Thyroid gland (tissue), 4 donors: ENCODE data around the gene MARCO. TPM values are rescaled to one million over a fixed set of nuclear protein-coding genes. Genes with fewer than 3 reads are reported as not detected.

ENCODE experiments used
- DNase-seq, 2 donors: peaks; one replicate each; pipeline ENCODE4 v3.0.0-alpha.2; 2019
- H3K27ac ChIP-seq, 3 donors: fragments of 200-600 bp; sonication (generic); 1 replicate in 2 of 3; 2 replicates in 1 of 3; pipeline ENCODE4 v1.5.1; 2016 to 2019; ENCODE audit warnings: mild to moderate bottlenecking in 1 of 3, moderate library complexity in 1 of 3
- H3K27me3 ChIP-seq: fragments of 200-600 bp; sonication (generic); one replicate; pipeline ENCODE4 v1.5.1; 2019
- H3K36me3 ChIP-seq, 2 donors: fragments of 200-600 bp; sonication (generic); one replicate each; pipeline ENCODE4 v1.5.1; 2016 to 2019
- H3K4me1 ChIP-seq, 2 donors: fragments of 200-600 bp; sonication (generic); one replicate each; pipeline ENCODE4 v1.5.1; 2017 to 2019
- H3K4me3 ChIP-seq, 3 donors: fragments of 200-600 bp; sonication (generic); replicated peaks in 1 of 3; 1 replicate in 2 of 3; 2 replicates in 1 of 3; pipeline ENCODE4 v1.5.1; 2016; ENCODE audit warnings: mild to moderate bottlenecking in 1 of 3
- H3K9me3 ChIP-seq: fragments of 200-600 bp; sonication (generic); one replicate; pipeline ENCODE4 v1.5.1; 2017
- POLR2A ChIP-seq, 2 donors: fragments of 450-650 bp; IDR thresholded peaks; one replicate each; pipeline ENCODE4 v1.6.1; 2017; ENCODE audit warnings: antibody characterized with exemption in 2 of 2, mild to moderate bottlenecking in 2 of 2, moderate library complexity in 1 of 2
- WGBS, 2 donors: methylation state at CpG; one replicate each; pipeline ENCODE4 v1.1.5; 2017; 5-methylcytosine and 5-hydroxymethylcytosine counted together
- intact Hi-C: fragments of 100-400 bp; cut with DNase I; formaldehyde crosslinking; loops from one replicate; pipeline ENCODE4 v1.15.1; 2023
- total RNA-seq, 4 donors: library from RNA; depleted of rRNA; stranded (reverse); fragments of >200 nt; gene quantifications; one replicate each; pipeline ENCODE4 v1.2.3, GENCODE V29; 2016
- TF ChIP-seq, protein P1 (sequence below), 6 experiments: fragments of 200-600 bp in 3 of 6; fragments of 450-650 bp in 3 of 6; sonication (generic) in 3 of 6; IDR thresholded peaks; one replicate each; pipeline ENCODE4 v1.5.1; 2016 to 2019; ENCODE audit warnings: antibody characterized with exemption in 6 of 6, mild to moderate bottlenecking in 2 of 6, inconsistent platforms in 1 of 6, moderate library complexity in 1 of 6

The MARCO gene
- total RNA-seq, 4 donors from 2014 or later, result 1.1 to 11.0 (median 3.0) TPM

- no peaks in the 10 kb centered on the region for H3K27me3 ChIP-seq
- intact Hi-C loops, result no loop called here
- WGBS, 2 donors, result 77 to 84% methylated on average over 4 of the region's 4 CpGs
- H3K9me3 ChIP-seq, result no peaks in the 10 kb centered on the region
- H3K36me3 ChIP-seq, result no peaks in the 10 kb centered on the region
- H3K4me3 ChIP-seq, result no peak overlapping the region
- no peak for TF ChIP-seq POLR2A (IDR thresholded peaks at IDR 0.05)
- TF ChIP-seq, protein P1, sequence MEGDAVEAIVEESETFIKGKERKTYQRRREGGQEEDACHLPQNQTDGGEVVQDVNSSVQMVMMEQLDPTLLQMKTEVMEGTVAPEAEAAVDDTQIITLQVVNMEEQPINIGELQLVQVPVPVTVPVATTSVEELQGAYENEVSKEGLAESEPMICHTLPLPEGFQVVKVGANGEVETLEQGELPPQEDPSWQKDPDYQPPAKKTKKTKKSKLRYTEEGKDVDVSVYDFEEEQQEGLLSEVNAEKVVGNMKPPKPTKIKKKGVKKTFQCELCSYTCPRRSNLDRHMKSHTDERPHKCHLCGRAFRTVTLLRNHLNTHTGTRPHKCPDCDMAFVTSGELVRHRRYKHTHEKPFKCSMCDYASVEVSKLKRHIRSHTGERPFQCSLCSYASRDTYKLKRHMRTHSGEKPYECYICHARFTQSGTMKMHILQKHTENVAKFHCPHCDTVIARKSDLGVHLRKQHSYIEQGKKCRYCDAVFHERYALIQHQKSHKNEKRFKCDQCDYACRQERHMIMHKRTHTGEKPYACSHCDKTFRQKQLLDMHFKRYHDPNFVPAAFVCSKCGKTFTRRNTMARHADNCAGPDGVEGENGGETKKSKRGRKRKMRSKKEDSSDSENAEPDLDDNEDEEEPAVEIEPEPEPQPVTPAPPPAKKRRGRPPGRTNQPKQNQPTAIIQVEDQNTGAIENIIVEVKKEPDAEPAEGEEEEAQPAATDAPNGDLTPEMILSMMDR (IDR thresholded peaks at IDR 0.05), result no peak
- DNase-seq, result no peak
- H3K27ac ChIP-seq, result no peak overlapping the region
- no peaks in the 10 kb centered on the region for H3K4me1 ChIP-seq
Observed at GRCh38 chr2:119013671-119014070, 71.7 kb downstream of the MARCO start.

- DNase-seq, result no peak
- no peak overlapping the region for H3K27ac ChIP-seq
- H3K4me3 ChIP-seq, result no peak overlapping the region
- H3K4me1 ChIP-seq, result no peaks in the 10 kb centered on the region
- H3K27me3 ChIP-seq, result no peaks in the 10 kb centered on the region
- intact Hi-C loops, result no loop called here
- H3K9me3 ChIP-seq, result no peaks in the 10 kb centered on the region
- TF ChIP-seq POLR2A (IDR thresholded peaks at IDR 0.05), result no peak
- TF ChIP-seq, protein P1 (IDR thresholded peaks at IDR 0.05), result no peak
- no peaks in the 10 kb centered on the region for H3K36me3 ChIP-seq
- WGBS, 2 donors, result 46 to 50% methylated on average over 13 of the region's 13 CpGs
Observed at GRCh38 chr2:119015845-119016244, 73.9 kb downstream of the MARCO start.

- no peaks in the 10 kb centered on the region for H3K4me1 ChIP-seq
- intact Hi-C loops, result no loop called here
- no peaks in the 10 kb centered on the region for H3K27me3 ChIP-seq
- H3K36me3 ChIP-seq, result no peaks in the 10 kb centered on the region
- DNase-seq, result no peak
- no peaks in the 10 kb centered on the region for H3K9me3 ChIP-seq
- no peak overlapping the region for H3K4me3 ChIP-seq
- no peak for TF ChIP-seq POLR2A (IDR thresholded peaks at IDR 0.05)
- TF ChIP-seq, protein P1 (IDR thresholded peaks at IDR 0.05), result no peak
- H3K27ac ChIP-seq, result no peak overlapping the region
Observed at GRCh38 chr2:119019521-119019920, 77.5 kb downstream of the MARCO start.

- WGBS, 2 donors, result 89 to 92% methylated on average over 4 of the region's 4 CpGs
- TF ChIP-seq POLR2A (IDR thresholded peaks at IDR 0.05), result no peak
- TF ChIP-seq, protein P1 (IDR thresholded peaks at IDR 0.05), result no peak
- no peak overlapping the region for H3K4me3 ChIP-seq
- no peaks in the 10 kb centered on the region for H3K4me1 ChIP-seq
- intact Hi-C loops, result no loop called here
- no peaks in the 10 kb centered on the region for H3K36me3 ChIP-seq
- no peaks in the 10 kb centered on the region for H3K9me3 ChIP-seq
- no peak overlapping the region for H3K27ac ChIP-seq
- H3K27me3 ChIP-seq, result no peaks in the 10 kb centered on the region
- no peak for DNase-seq
Observed at GRCh38 chr2:119022678-119023077, 80.7 kb downstream of the MARCO start.

GRCh38 chr2:119023534-119023933 is 81.5 kb downstream of the MARCO start:
- H3K4me3 ChIP-seq, result no peak overlapping the region
- 79 to 81% methylated on average over 2 of the region's 2 CpGs for WGBS, 2 donors
- H3K4me1 ChIP-seq, result no peaks in the 10 kb centered on the region
- H3K9me3 ChIP-seq, result no peaks in the 10 kb centered on the region
- H3K27me3 ChIP-seq, result no peaks in the 10 kb centered on the region
- no peak for TF ChIP-seq POLR2A (IDR thresholded peaks at IDR 0.05)
- TF ChIP-seq, protein P1 (IDR thresholded peaks at IDR 0.05), result no peak
- DNase-seq, result no peak
- intact Hi-C loops, result no loop called here
- no peaks in the 10 kb centered on the region for H3K36me3 ChIP-seq
- H3K27ac ChIP-seq, result no peak overlapping the region
